Activated T-helper 2 cell treated with anti-CD3 and anti-CD28 coated beads, Interferon-gamma antibody, Interleukin-2, Interleukin-4, amounts not matched to agents 10 μg/mL and 5 μg/mL and 100 μg/mL, durations not matched to agents 14 hours and 24 hours and 36 hours (primary cell): ENCODE results near the gene OR6M1. TPM values are rescaled to one million over a fixed set of nuclear protein-coding genes. Genes with fewer than 3 reads are reported as not detected.

Source experiments
- DNase-seq: peaks from one replicate; pipeline ENCODE4 v3.0.0; 2021; ENCODE audit warnings: low spot score
- H3K27ac Mint-ChIP-seq: one replicate; pipeline ENCODE4 v1.8.0; 2021; ENCODE audit warnings: mixed read lengths
- H3K27me3 Mint-ChIP-seq: one replicate; pipeline ENCODE4 v1.8.0; 2021; ENCODE audit warnings: low read depth, mixed read lengths
- H3K36me3 Mint-ChIP-seq: one replicate; pipeline ENCODE4 v1.8.0; 2021; ENCODE audit warnings: low read depth, mixed read lengths
- H3K4me1 Mint-ChIP-seq: one replicate; pipeline ENCODE4 v1.8.0; 2021; ENCODE audit warnings: low read depth, mixed read lengths
- H3K4me3 Mint-ChIP-seq: one replicate; pipeline ENCODE4 v1.8.0; 2021; ENCODE audit warnings: low read depth, mild to moderate bottlenecking, moderate library complexity, mixed read lengths
- H3K9me3 Mint-ChIP-seq: one replicate; pipeline ENCODE4 v1.8.0; 2021; ENCODE audit warnings: mixed read lengths
- intact Hi-C: fragments of 100-400 bp; cut with micrococcal nuclease; formaldehyde crosslinking; loops from one replicate; pipeline ENCODE4 v1.15.1; 2023
- total RNA-seq: library from RNA; stranded (reverse); gene quantifications from 2 replicates; pipeline ENCODE4 v1.2.3, GENCODE V29; 2022

OR6M1 gene
- total RNA-seq, 1 donor from 2014 or later, result not detected

- no peak overlapping the region for H3K27ac Mint-ChIP-seq
- intact Hi-C loops, result loop anchor here (5.0 kb wide), 1 partner anchor 58 kb away; the partner anchor contains the start of gene ZNF202
- no peaks in the 10 kb centered on the region for H3K4me1 Mint-ChIP-seq
Observed at GRCh38 chr11:123800036-123800435, 6.1 kb downstream of the OR6M1 start.

GRCh38 chr11:123799438-123799837, 6.7 kb downstream of the OR6M1 start:
- Mint-ChIP-seq H3K9me3 (no peaks in the 10 kb centered on the region), H3K4me3 (no peak overlapping the region), H3K4me1 (no peaks in the 10 kb centered on the region), H3K36me3 (no peaks in the 10 kb centered on the region), H3K27me3 (peaks cover 3% of the 10 kb centered on the region), H3K27ac (no peak overlapping the region)
- DNase-seq, result no peak
- intact Hi-C loops, result no loop called here

More at GRCh38 chr11:123800036-123800435, 6.1 kb downstream of the OR6M1 start:
- H3K9me3 Mint-ChIP-seq, result no peaks in the 10 kb centered on the region
- H3K36me3 Mint-ChIP-seq, result no peaks in the 10 kb centered on the region
- H3K4me3 Mint-ChIP-seq, result no peak overlapping the region
- no peak for DNase-seq
- peaks cover 3% of the 10 kb centered on the region for H3K27me3 Mint-ChIP-seq

DNA sequence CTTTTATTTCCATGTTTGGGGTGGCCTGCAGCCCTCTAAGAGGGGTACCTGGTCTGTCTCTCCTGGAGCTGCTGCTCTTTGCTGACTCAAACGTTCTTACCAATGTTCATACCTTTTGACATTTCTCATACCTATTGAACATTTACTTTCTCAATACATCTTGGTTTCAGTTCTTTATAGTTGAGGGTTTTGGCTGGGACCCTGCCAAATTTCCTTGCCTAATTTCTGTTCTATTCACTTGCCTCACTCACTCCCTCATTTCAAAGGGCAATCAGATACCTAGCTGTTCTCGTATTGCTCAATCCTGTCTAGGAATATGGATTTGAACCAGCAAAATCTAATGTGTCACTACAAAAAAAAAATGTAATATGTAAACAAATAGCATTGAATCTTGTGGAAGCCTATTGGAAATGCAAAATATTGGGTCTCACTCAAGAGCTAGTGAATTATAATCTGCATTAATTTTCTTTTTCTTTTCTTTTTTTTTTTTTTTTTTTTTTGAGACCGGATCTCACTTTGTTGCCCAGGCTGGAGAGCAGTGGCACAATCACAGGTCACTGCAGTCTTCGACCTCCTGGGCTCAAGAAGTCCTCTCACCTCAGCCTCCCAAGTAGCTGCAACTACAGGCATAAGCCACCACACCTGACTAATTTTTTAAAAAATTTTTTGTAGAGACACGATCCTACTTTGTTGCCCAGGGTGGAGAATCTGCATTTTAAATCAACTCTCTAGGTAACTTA, 7.5 kb downstream of the OR6M1 start:
- H3K9me3 Mint-ChIP-seq, result no peaks in the 10 kb centered on the region
- DNase-seq, result no peak
- H3K27ac Mint-ChIP-seq, result no peak overlapping the region
- no peak overlapping the region for H3K4me3 Mint-ChIP-seq
- intact Hi-C loops, result no loop called here
- no peaks in the 10 kb centered on the region for H3K36me3 Mint-ChIP-seq
- H3K4me1 Mint-ChIP-seq, result no peaks in the 10 kb centered on the region
- H3K27me3 Mint-ChIP-seq, result peaks cover 3% of the 10 kb centered on the region

GRCh38 chr11:123798079-123798478, 8.1 kb downstream of the OR6M1 start:
- no peaks in the 10 kb centered on the region for H3K9me3 Mint-ChIP-seq
- H3K4me3 Mint-ChIP-seq, result no peak overlapping the region
- no peaks in the 10 kb centered on the region for H3K4me1 Mint-ChIP-seq
- peaks cover 2% of the 10 kb centered on the region for H3K27me3 Mint-ChIP-seq
- H3K36me3 Mint-ChIP-seq, result no peaks in the 10 kb centered on the region
- H3K27ac Mint-ChIP-seq, result no peak overlapping the region
- intact Hi-C loops, result no loop called here
- DNase-seq, result no peak

GRCh38 chr11:123797541-123797940, 8.6 kb downstream of the OR6M1 start:
- Mint-ChIP-seq H3K36me3 (no peaks in the 10 kb centered on the region), H3K4me3 (no peak overlapping the region), H3K27me3 (no peaks in the 10 kb centered on the region), H3K9me3 (no peaks in the 10 kb centered on the region), H3K27ac (no peak overlapping the region), H3K4me1 (no peaks in the 10 kb centered on the region)
- intact Hi-C loops, result no loop called here
- no peak for DNase-seq

DNA sequence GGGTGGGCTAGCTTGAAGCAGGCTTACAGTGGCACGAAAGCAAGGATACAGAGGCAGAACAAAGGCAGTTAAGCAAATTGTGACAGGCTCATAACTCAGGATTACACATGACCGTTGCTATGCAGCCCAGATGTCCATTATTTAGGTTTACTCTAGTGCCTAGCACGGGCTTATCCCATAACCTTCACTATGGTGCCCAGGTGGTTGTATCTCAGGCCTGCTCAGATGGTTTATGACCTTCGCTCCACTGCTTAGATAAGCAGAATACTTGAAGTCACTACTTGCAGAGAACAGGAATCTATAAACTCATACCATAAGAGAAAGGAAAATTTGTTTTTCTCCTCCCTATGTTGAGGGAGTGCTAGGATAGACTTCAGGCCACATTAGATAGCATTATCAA, 9.0 kb downstream of the OR6M1 start:
- no peaks in the 10 kb centered on the region for H3K4me1 Mint-ChIP-seq
- H3K27me3 Mint-ChIP-seq, result no peaks in the 10 kb centered on the region
- no peaks in the 10 kb centered on the region for H3K9me3 Mint-ChIP-seq
- H3K27ac Mint-ChIP-seq, result no peak overlapping the region
- no peak for DNase-seq
- H3K4me3 Mint-ChIP-seq, result no peak overlapping the region
- H3K36me3 Mint-ChIP-seq, result no peaks in the 10 kb centered on the region
- intact Hi-C loops, result no loop called here

GRCh38 chr11:123796226-123796625, 9.9 kb downstream of the OR6M1 start:
- Mint-ChIP-seq H3K36me3 (no peaks in the 10 kb centered on the region), H3K27me3 (no peaks in the 10 kb centered on the region), H3K27ac (no peak overlapping the region), H3K4me1 (no peaks in the 10 kb centered on the region), H3K4me3 (no peak overlapping the region), H3K9me3 (no peaks in the 10 kb centered on the region)
- intact Hi-C loops, result no loop called here
- DNase-seq, result no peak

DNA sequence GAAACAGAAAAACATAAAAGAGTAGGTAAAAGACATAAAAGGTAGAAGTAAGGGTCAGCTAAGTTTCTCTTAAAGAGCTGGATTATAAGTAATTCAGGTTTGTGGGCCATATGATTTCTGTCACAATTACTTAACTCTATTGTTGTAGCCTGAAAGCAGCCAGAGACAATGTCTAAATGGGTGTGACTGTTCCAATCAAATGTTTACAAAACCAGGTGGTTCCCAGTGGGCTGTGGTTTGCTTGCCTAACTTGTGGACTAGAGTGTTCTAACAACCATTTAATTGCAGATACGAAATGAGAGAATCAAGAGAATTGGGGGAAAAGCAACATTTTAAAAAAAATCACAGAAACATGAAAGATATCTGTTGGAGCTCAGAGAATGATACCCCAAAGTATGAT, 22.6 kb downstream of the OR6M1 start:
- Mint-ChIP-seq H3K36me3 (no peaks in the 10 kb centered on the region), H3K4me3 (no peak overlapping the region), H3K27me3 (peaks cover 7% of the 10 kb centered on the region), H3K4me1 (no peaks in the 10 kb centered on the region), H3K9me3 (peaks cover 22% of the 10 kb centered on the region), H3K27ac (no peak overlapping the region)
- intact Hi-C loops, result no loop called here
- no peak for DNase-seq

GRCh38 chr11:123778511-123778910, 27.6 kb downstream of the OR6M1 start:
- H3K4me1 Mint-ChIP-seq, result peaks cover 3% of the 10 kb centered on the region
- no peak overlapping the region for H3K27ac Mint-ChIP-seq
- no peak for DNase-seq
- H3K9me3 Mint-ChIP-seq, result no peaks in the 10 kb centered on the region
- no peak overlapping the region for H3K4me3 Mint-ChIP-seq
- H3K36me3 Mint-ChIP-seq, result no peaks in the 10 kb centered on the region
- H3K27me3 Mint-ChIP-seq, result peaks cover 3% of the 10 kb centered on the region
- intact Hi-C loops, result no loop called here

- Mint-ChIP-seq H3K36me3 (no peaks in the 10 kb centered on the region), H3K4me1 (peaks cover 3% of the 10 kb centered on the region), H3K4me3 (no peak overlapping the region), H3K27ac (no peak overlapping the region), H3K27me3 (peaks cover 3% of the 10 kb centered on the region), H3K9me3 (peaks cover 2% of the 10 kb centered on the region)
- DNase-seq, result no peak
- intact Hi-C loops, result no loop called here
Observed at GRCh38 chr11:123775715-123776549, 30.2 kb downstream of the OR6M1 start.

- intact Hi-C loops, result no loop called here
- Mint-ChIP-seq H3K27me3 (peaks cover 3% of the 10 kb centered on the region), H3K27ac (no peak overlapping the region), H3K36me3 (no peaks in the 10 kb centered on the region), H3K4me3 (no peak overlapping the region), H3K9me3 (peaks cover 5% of the 10 kb centered on the region), H3K4me1 (peaks cover 3% of the 10 kb centered on the region)
- no peak for DNase-seq
Observed at GRCh38 chr11:123775289-123775688, 30.9 kb downstream of the OR6M1 start.

GRCh38 chr11:123773959-123774358, 32.2 kb downstream of the OR6M1 start:
- intact Hi-C loops, result no loop called here
- Mint-ChIP-seq H3K4me1 (peaks cover 3% of the 10 kb centered on the region), H3K27me3 (peaks cover 3% of the 10 kb centered on the region), H3K4me3 (no peak overlapping the region), H3K27ac (no peak overlapping the region), H3K36me3 (no peaks in the 10 kb centered on the region), H3K9me3 (peaks cover 5% of the 10 kb centered on the region)
- no peak for DNase-seq

DNA sequence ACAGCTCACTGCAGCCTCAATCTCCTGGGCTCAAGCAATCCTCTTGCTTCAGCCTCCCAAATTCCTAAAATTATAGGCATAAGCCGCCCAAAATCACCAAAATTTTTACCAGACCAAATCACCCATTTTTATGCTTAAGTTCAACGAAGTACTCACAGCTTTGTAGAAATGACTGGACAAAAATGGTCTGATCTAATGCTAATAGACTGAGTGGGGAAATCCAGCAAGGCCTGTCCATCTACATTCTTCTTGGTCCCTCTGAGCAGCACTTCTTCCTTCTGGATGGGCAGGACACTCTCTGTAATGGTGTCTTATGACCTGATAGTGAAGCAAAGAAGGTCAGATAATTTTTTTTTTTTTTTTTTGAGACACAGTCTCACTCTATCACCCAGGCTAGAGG, 33.1 kb downstream of the OR6M1 start:
- intact Hi-C loops, result no loop called here
- Mint-ChIP-seq H3K36me3 (no peaks in the 10 kb centered on the region), H3K27me3 (peaks cover 3% of the 10 kb centered on the region), H3K9me3 (peaks cover 5% of the 10 kb centered on the region), H3K4me1 (peaks cover 3% of the 10 kb centered on the region), H3K4me3 (no peak overlapping the region), H3K27ac (no peak overlapping the region)
- DNase-seq, result no peak
